ENCODE results near the gene MRTFB. TPM values are rescaled to one million over a fixed set of nuclear protein-coding genes. Genes with fewer than 3 reads are reported as not detected.

Gene MRTFB
- total and polyA plus RNA-seq, 3 donors from 2014 or later = 41.4 to 140 (median 91.4) TPM

DNA sequence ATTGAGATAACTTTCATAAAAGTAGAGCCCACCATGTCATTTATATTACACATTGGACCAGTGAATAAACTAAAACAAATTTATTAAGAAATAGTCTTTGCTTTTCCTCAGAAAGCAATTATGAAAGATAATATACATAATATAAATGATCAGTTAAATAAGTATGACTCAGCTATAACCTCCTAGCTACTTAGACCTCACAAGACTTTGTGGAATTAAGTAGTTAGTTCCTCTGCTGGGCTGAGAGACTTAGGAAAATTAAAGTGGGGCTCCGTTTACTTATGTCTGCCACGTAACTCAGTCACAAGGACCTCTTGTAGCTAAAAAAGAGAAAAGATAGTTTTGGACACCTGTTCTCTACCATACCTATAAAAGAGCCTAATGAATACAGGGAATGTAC is 76.9 kb downstream of the MRTFB start:
- no peak for DNase-seq
- WGBS, 2 donors = 88 to 94% methylated on average over 2 of the region's 2 CpGs
- Histone ChIP-seq H3K36me3 (ENCODE audit: low read depth, missing control alignments) (no peaks in the 10 kb centered on the region), H3K4me1 (no peaks in the 10 kb centered on the region), H3K9me3 (no peaks in the 10 kb centered on the region), H3K27me3 (no peaks in the 10 kb centered on the region), H3K27ac (no peak overlapping the region), H3K4me3 (no peak overlapping the region)
- TF ChIP-seq CTCF (IDR thresholded peaks at IDR 0.05) (no peak), POLR2A (IDR thresholded peaks at IDR 0.05) (no peak)
- intact Hi-C loops (cut with DNase I; ENCODE audit: low total_unique reads) = no loop called here

DNA sequence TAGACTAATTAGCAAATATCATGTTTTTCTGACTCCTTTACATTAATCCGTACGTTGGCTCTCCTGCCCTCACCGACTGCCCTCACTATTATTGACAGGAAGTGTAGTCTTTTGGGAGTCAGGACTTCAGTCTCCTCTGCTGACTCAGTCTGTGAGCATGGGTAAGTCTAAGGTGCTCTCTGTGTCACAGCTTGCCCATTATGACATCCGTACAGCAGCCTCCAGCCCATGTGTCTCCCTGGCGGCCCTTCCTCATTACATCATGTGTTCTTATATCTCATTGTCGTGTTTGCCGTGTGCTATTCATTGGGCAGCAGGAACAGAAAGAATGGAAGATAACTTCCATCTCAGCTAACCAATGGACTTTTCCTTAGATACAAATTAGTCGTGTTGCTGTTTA is 77.5 kb downstream of the MRTFB start:
- DNase-seq = no peak
- H3K36me3 ChIP-seq (ENCODE audit: low read depth, missing control alignments) = no peaks in the 10 kb centered on the region
- intact Hi-C loops (cut with DNase I; ENCODE audit: low total_unique reads) = no loop called here
- no peaks in the 10 kb centered on the region for H3K9me3 ChIP-seq
- no peaks in the 10 kb centered on the region for H3K4me1 ChIP-seq
- WGBS, 2 donors = 91 to 94% methylated on average over 8 of the region's 8 CpGs
- no peak overlapping the region for H3K27ac ChIP-seq
- H3K27me3 ChIP-seq = no peaks in the 10 kb centered on the region
- TF ChIP-seq CTCF (IDR thresholded peaks at IDR 0.05) = no peak
- TF ChIP-seq POLR2A (IDR thresholded peaks at IDR 0.05) = no peak
- no peak overlapping the region for H3K4me3 ChIP-seq

DNA sequence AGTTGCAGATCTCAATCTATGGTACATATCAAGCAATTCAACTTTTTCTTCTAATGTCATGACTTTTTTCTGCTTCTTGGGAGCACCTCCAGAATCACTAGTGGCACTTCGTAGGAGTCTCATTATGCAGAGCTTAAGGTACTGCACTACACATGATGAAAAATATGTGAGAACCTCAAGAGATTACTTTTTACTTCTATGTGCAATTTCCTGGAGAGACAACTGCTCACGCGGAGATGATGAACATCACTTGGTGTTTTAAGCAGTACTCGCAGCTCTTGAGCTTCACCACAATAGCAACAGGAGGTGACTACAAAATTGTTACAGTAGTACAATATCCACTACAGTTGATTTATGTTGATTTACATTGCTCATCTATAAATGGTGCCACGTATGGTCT is 79.7 kb downstream of the MRTFB start:
- no peaks in the 10 kb centered on the region for H3K9me3 ChIP-seq
- DNase-seq = no peak
- H3K4me1 ChIP-seq = no peaks in the 10 kb centered on the region
- TF ChIP-seq CTCF (IDR thresholded peaks at IDR 0.05) = no peak
- TF ChIP-seq POLR2A (IDR thresholded peaks at IDR 0.05) = no peak
- no peak overlapping the region for H3K4me3 ChIP-seq
- H3K36me3 ChIP-seq (ENCODE audit: low read depth, missing control alignments) = no peaks in the 10 kb centered on the region
- H3K27me3 ChIP-seq = no peaks in the 10 kb centered on the region
- intact Hi-C loops (cut with DNase I; ENCODE audit: low total_unique reads) = no loop called here
- no peak overlapping the region for H3K27ac ChIP-seq
- 94 to 97% methylated on average over 5 of the region's 5 CpGs for WGBS, 2 donors

GRCh38 chr16:14151256-14152030 is 80.3 kb downstream of the MRTFB start:
- Histone ChIP-seq H3K4me1 (no peaks in the 10 kb centered on the region), H3K36me3 (ENCODE audit: low read depth, missing control alignments) (no peaks in the 10 kb centered on the region), H3K27ac (peak overlapping the region in 1 of 2 donors; percentile 2), H3K27me3 (no peaks in the 10 kb centered on the region), H3K9me3 (no peaks in the 10 kb centered on the region), H3K4me3 (no peak overlapping the region)
- intact Hi-C loops (cut with DNase I; ENCODE audit: low total_unique reads) = no loop called here
- TF ChIP-seq CTCF (IDR thresholded peaks at IDR 0.05) (no peak), POLR2A (IDR thresholded peaks at IDR 0.05) (no peak)
- WGBS, 2 donors = 53 to 57% methylated on average over 2 of the region's 2 CpGs
- no peak for DNase-seq

All from testis (tissue), 3 donors.